ENCODE data around the gene ZNF12.
"Not testable (repeated sequence)": the region's sequence is repeated elsewhere in the genome, so short reads cannot be mapped to it uniquely, and the experiment has no call there.

The ZNF12 gene

GRCh38 chr7:6691103-6691502, 15.6 kb downstream of the ZNF12 start:
- no peak for DNase-seq

- DNase-seq: no peak
These were observed 26.6 kb downstream of the ZNF12 start for GRCh38 chr7:6680146-6680545.

GRCh38 chr7:6675807-6676405, 30.8 kb downstream of the ZNF12 start:
- DNase-seq: no peak

DNA sequence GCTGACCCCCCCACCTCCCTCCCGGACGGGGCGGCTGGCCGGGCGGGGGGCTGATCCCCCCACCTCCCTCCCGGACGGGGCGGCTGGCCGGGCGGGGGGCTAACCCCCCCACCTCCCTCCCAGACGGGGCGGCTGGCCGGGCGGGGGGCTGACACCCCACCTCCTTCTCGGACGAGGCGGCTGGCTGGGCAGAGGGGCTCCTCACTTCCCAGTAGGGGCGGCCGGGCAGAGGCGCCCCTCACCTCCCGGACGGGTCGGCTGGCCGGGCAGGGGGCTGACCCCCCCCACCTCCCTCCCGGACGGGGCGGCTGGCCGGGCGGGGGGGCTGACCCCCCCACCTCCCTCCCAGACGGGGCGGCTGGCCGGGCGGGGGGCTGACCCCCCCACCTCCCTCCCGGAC, 35.9 kb downstream of the ZNF12 start:
- not testable (repeated sequence) for DNase-seq

- DNase-seq: no peak
These were observed 48.0 kb downstream of the ZNF12 start for GRCh38 chr7:6658618-6659345.

- no peak for DNase-seq
These were observed 50.3 kb downstream of the ZNF12 start for GRCh38 chr7:6656413-6656812.

DNA sequence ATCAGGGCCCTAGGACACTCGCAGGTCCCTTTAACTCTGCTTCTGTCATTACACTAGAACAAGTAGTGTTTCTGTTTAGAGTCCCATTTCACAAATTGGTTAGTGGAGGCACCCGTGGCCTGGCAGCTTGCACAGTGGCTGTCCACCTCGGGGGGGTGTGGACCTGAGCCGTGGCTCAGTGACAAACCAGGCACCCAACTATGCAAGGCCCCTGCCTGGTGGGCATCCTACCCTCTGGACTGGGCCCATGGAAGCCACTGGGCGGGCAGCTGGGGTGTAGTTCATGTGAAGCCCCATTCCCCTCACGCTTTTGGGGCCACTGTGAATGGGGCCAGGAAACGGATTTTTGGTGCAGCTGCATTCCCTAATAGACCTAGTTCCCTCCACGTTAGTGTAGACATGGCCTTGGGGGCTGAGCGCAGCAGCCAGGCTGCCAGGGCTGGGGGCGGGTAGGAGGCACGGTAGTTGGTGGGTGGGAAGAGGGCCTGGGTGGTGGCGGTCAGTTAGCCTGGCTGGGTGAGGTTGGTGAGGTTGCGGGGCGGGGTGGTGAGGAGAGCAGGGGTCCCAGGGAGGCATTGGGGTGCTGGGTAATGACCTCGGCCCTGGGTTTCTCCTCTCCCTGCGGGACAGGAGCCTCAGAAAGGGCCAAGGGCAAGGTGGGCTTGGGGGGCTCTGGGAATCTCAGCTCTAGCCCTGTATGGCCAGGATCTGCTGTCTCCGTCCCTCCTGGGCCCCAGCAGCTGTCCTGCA, 50.9 kb downstream of the ZNF12 start:
- no peak for DNase-seq

DNA sequence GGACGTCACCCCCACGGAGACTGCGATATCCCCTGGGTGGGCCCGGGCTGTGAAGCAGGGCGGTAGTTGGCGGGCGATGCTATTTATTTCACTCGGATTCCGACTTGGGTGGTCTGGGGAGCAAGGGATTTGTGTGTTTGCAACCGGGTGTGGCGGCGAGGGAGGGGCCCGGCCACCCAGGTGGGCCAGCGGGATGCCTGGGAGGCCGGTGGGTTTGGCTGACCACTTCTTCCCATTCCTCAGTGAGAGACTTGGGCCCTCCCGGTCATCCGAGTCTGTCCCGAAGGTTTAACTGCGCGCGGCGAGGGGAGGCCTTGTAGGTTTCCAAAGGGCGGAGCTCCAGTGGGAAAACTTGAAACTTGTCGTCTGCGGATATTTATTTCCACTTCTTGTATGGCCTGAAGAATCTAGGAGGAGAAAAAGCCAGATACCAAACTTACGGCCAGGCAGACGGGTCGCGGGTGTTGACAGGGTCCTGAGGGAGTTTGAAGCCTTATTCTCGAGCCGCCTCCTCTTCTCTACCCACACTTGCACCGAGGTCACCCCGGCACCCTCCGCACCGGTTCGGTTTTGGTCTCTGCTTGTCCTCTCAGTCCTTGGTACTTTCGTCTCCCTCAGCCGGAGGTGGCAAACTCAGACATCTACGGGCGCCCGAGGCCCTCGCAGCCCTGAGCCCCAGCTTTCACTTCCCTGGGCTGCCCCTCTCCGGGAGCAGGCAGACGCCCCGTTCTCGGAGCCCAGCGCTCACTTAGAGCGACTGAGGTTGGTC, 51.7 kb downstream of the ZNF12 start:
- DNase-seq: no peak

GRCh38 chr7:6654113-6654841, 52.5 kb downstream of the ZNF12 start:
- no peak for DNase-seq

DNA sequence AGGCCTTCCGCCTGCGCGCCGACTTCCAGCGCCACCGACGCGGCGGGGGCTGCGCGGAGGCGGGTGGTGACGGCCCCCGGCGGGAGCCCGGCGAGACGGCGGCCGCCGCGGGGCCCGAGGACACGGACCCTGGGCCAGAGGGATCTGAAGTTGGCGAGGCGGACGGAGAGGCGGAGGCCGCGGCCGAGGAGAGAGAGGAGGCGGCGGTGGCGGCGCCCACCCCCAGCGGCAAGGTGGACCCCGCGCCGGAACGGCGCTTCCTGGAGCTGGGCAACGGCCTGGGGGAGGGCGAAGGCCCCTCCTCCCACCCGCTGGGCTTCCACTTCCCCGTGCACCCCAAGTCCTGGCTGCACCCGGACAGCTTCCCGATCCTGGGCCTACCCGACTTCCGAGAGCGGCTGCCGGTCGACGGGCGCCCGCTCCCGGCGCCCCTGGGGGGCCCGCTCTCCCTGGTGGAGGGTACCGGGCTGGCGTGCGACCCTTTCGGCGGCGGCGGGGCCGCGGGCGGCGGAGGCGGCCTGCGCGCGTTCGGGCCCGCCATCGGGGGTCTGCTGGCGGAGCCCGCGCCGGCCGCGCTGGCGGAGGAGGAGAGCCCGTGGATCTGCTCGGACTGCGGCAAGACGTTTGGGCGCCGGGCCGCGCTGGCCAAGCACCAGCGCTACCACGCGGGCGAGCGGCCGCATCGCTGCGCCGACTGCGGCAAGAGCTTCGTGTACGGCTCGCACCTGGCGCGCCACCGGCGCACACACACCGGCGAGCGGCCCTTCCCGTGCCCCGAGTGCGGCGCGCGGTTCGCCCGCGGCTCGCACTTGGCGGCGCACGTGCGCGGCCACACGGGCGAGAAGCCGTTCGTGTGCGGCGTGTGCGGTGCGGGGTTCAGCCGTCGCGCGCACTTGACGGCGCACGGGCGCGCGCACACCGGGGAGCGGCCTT, 53.4 kb downstream of the ZNF12 start:
- DNase-seq: no peak

GRCh38 chr7:6652446-6653011, 54.2 kb downstream of the ZNF12 start:
- no peak for DNase-seq

GRCh38 chr7:6651851-6652445, 54.8 kb downstream of the ZNF12 start:
- DNase-seq: no peak

DNA sequence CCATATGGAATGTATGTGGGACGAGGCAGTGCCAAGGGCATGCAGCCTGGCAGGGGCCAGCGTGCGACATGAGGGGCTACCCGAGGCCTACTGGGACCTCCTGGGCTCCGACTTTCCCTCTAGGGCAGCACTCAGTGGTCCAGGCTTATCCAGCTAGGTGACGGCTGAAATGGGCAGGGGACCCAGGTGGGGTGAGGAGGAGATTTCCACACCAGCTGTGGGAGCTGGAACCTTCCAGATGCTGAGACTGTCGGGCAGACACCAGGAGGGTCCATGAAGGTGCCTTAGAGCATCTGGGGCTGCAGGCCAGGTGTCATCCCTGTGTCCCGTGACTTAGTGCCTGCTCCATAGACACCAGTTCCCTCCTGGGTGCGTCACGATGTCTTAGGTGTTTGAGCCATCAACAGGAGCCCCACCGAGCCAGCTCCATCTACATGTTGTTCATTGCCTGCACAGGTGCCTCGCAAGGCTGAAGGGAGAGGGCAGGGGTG, 56.2 kb downstream of the ZNF12 start:
- DNase-seq: no peak

DNA sequence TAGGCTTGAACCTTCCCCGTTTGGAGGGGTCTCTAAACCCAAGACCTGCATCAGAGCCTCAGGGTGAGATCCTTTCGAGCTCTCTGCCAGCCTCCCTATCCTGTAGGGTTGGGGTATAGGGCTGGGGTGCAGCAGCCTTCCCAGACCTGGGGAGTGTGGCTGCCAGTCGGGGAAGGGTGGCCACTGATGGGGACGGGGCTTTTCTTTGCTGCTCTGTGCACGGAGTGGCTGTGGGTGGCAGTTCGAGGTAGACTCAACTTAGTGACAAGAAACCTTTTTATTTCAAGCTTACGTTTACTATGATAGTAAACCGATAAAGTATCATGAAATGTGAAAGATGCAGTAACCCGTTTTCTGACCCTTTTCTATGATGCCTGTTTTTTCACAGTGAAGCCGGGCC, 56.7 kb downstream of the ZNF12 start:
- DNase-seq: no peak

DNA sequence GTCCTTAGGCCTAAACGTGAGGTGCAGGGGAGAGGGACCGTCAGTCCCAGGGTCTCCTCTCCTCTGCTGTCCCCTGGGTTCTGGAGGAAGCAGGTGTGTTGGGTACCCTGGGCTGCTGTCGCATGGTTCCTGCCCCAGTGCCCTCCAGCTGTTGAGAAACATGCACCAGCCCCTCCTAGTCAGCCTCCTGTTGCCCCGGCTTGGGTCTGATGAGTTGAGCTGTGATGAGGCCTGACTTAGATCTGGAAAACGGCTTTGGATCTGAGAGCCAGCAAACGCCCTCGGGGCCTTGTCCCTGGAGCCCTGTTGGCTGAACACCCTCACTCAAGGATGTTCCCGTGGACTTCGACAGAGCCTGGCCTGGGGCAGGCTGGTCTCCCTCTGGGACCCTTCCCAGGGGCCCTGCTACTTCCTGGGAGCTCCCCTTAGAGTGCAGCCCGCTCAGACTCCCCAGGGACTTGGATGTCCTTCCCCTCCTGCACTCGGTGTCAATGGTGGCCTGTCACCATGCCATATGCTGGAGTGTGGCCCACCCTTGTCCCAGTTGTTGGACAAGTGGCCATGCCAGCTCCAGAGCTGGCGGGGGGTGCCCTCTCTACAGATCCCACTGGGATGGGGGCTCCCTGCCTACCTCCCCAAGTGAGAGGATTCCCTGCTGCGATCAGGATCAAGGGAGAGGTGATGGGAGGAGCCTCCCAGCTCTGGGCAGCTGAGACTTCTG, 57.3 kb downstream of the ZNF12 start:
- DNase-seq: no peak

DNA sequence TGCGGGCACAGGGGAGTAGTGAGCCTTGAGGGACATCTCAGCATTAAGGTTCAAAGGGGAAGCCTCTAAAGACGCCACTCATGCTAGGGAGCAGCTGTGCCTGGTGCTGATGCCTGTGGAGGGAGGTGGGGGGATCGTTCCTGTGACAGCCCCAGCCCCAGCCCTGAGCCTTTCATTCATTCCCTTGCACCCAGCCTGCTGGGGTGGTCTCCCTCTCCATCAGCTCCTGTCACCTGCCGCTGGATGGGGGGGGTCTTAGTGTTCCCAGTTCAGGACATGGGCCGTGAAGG, 58.0 kb downstream of the ZNF12 start:
- no peak for DNase-seq

- DNase-seq: no peak
These were observed 58.5 kb downstream of the ZNF12 start for GRCh38 chr7:6648066-6648814.

DNA sequence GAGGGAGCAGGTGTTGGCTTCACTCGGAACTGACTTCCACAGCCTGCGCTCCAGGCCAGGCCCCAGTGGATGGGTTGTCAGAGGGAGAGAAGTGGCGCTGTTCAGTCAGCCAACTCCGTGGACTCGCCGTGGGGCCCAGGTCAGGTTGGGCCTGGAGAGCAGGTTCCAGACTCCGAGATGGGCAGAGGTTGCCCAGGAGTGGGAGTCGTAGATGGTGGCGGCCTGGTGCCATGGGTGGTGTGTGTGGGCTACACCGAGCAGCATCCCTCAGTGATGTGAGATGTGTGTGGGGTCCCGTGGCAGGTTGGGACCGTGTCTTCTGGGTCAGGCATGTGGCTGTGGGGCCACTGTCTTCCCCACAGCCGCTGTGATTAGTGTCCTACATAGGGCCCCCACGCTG, 59.2 kb downstream of the ZNF12 start:
- no peak for DNase-seq

GRCh38 chr7:6647080-6647479, 59.7 kb downstream of the ZNF12 start:
- no peak for DNase-seq

Measured in fibroblast of skin of abdomen (primary cell).